AG10803 (cell line): ENCODE results near the gene DERA.
A peak's percentile ranks its signal among the peaks of the same experiment; 100 is the strongest.

ENCODE experiments used
- DNase-seq: peaks from one replicate; pipeline ENCODE4 v3.0.0; 2010; ENCODE audit warnings: low read depth
- H3K4me3 ChIP-seq: 2 replicates; pipeline ENCODE4 v1.5.1; 2011; ENCODE audit warnings: mild to moderate bottlenecking, low read length, control low read depth
- TF ChIP-seq, protein P1 (sequence below): conservative IDR thresholded peaks from 2 replicates; pipeline ENCODE4 v1.5.1; 2011; ENCODE audit warnings: mild to moderate bottlenecking, low read length, control low read depth, inconsistent platforms

Gene DERA

DNA sequence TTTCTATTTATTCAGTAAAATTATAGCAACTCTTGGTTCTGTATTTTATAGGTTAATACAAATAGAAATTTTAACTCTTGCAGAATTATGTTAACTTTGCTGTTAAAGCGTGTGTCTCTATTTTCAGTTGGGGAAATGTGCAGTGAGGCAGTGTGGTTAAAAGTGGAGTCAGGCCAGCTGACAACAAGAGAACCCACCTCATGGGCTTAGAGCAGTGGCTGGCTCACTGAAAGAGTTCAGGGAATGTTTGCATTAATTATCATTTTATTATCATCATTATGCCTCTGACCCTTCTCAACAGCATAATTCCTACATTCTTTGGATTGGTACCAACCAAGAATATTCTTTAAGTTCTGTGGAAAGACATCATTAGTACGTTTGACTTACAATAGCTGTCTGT, 163.8 kb downstream of the DERA start:
- DNase-seq, result no peak
- TF ChIP-seq, protein P1, sequence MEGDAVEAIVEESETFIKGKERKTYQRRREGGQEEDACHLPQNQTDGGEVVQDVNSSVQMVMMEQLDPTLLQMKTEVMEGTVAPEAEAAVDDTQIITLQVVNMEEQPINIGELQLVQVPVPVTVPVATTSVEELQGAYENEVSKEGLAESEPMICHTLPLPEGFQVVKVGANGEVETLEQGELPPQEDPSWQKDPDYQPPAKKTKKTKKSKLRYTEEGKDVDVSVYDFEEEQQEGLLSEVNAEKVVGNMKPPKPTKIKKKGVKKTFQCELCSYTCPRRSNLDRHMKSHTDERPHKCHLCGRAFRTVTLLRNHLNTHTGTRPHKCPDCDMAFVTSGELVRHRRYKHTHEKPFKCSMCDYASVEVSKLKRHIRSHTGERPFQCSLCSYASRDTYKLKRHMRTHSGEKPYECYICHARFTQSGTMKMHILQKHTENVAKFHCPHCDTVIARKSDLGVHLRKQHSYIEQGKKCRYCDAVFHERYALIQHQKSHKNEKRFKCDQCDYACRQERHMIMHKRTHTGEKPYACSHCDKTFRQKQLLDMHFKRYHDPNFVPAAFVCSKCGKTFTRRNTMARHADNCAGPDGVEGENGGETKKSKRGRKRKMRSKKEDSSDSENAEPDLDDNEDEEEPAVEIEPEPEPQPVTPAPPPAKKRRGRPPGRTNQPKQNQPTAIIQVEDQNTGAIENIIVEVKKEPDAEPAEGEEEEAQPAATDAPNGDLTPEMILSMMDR, result no peak
- H3K4me3 ChIP-seq, result no peak overlapping the region

DNA sequence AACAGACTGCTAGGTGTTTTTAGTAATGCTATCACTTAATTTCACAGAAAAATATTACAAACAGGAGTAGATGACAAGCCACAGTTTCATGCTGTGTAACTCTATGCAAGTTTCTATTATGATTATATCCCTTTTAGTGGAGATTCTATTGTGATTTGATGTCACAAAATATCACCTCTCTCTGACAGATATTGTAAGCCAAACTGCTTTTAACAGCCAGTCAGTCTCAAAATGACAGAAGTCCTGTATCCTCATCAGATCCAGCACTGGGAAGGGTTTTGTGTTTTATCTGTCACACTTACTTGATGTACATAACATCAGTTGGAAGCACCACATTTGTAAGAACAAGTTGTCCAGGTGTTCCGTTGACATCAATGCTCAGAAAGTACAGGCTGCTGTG, 164.8 kb downstream of the DERA start:
- no peak overlapping the region for H3K4me3 ChIP-seq
- no peak for DNase-seq
- TF ChIP-seq, protein P1, result no peak

DNA sequence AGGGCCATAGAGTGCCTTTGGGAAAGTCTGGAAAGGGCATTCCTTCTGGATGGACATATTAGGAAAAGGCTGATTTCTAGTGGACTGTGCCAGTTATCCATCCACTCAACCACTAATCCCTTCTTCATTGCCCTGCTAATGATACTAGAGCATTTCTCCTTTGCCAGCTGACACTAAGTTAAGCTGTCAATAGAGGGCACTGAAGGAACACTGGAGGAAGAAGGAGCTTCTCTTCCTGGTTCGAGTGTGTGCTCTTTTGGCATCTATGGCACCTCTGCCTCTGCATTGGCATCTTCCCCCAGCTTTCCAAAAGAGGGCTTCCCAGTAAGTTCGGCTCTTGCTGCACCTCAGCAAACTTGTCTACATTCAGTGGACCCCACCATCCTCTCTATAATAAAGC, 165.4 kb downstream of the DERA start:
- no peak overlapping the region for H3K4me3 ChIP-seq
- peak; percentile 22 for DNase-seq
- TF ChIP-seq, protein P1, result peak; percentile 41

DNA sequence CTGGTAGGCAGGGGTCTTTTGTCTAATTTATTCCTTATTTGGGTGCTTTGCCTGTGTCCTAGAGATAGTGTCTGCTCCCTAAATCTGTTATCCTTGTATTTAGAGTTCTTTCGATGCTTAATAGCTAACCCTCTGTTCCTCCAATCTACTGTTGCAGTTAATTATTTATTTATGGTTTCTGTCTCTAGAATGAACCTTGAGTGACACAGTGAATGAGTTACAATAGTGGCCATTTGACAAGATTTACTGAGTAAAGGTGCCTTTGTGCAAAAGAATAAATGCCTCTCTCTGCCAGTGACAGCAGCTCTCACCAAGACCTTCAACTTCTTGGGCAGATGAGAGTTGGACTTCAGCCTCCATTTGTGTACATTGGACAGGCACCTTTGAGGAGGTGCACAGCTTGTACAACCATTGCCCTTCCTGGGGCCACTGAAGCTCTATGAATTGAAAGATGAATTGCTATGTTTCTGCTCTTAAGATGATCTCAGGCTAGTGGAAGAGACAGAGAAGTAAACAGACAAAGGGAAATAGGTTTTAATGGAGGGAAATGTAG, 165.9 kb downstream of the DERA start:
- DNase-seq, result no peak

DNA sequence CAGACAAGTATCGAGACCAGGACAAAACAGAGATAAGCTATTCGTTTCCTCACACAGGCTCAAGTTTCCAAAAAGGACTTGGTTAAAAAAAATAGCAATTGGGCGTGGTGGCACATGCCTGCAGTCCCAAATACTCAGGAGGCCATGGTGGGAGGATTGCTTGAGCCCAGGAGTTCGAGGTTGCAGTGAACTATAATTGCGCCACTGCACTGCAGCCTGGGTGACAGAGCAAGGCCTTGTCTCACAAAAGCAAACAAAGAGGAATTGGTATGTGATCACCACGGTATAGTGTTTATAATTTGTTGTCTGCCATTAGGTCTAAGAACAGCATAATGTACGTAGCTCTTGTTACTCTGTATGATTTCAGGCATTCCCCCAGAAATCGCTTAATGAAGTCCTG, 175.3 kb downstream of the DERA start:
- TF ChIP-seq, protein P1, result no peak
- no peak overlapping the region for H3K4me3 ChIP-seq
- DNase-seq, result no peak

More for the DNA sequence above, 165.9 kb downstream of the DERA start:
- TF ChIP-seq, protein P1, result no peak
- H3K4me3 ChIP-seq, result no peak overlapping the region

DNA sequence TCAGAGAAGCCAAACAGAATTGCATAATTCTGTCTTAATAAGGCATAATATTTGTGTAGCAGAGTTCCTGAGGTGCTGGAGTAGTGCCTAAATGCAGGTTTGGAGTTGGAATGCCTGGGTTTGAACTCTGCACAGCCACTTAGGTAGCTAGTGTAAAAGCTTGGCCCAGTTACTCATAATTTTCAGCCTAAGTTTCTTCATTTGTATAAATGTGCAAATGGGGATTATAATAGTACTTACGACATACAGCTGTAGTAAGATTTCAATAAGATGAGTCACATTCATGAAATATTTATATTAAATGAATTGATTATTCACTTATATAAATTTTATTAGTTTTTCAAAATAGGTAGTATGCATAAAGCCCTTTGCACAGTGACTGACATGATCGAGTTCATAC, 175.8 kb downstream of the DERA start:
- TF ChIP-seq, protein P1, result no peak
- DNase-seq, result no peak
- no peak overlapping the region for H3K4me3 ChIP-seq
